GM12874 (cell line): ENCODE measurements around the gene UPF2.

ENCODE experiments used
- CTCF ChIP-seq: IDR thresholded peaks from 2 replicates; pipeline ENCODE4 v1.5.1; 2011; ENCODE audit warnings: low read depth, mild to moderate bottlenecking, control low read depth, low read length, moderate library complexity; ENCODE audit not compliant: insufficient read depth

Gene UPF2

GRCh38 chr10:12018438-12019282 is 23.9 kb downstream of the UPF2 start:
- no peak for TF ChIP-seq CTCF

GRCh38 chr10:12013926-12014325 is 28.7 kb downstream of the UPF2 start:
- no peak for TF ChIP-seq CTCF

- TF ChIP-seq CTCF, result no peak
These were observed 32.3 kb downstream of the UPF2 start for GRCh38 chr10:12010353-12010752.

- no peak for TF ChIP-seq CTCF
These were observed 35.9 kb downstream of the UPF2 start for GRCh38 chr10:12006671-12007070.

- no peak for TF ChIP-seq CTCF
These were observed 48.7 kb downstream of the UPF2 start for GRCh38 chr10:11993834-11994468.

GRCh38 chr10:11988924-11989323 is 53.7 kb downstream of the UPF2 start:
- no peak for TF ChIP-seq CTCF

GRCh38 chr10:11986593-11987216 is 55.9 kb downstream of the UPF2 start:
- peak; percentile 71 for TF ChIP-seq CTCF
